ENCODE data around the gene ARHGAP8.

The ARHGAP8 gene

GRCh38 chr22:44906999-44907644 lies 154.7 kb downstream of the ARHGAP8 start:
- DNase-seq (ENCODE audit: low read depth, low spot score), result no peak

- DNase-seq (ENCODE audit: low read depth, low spot score), result no peak
Observed at GRCh38 chr22:44907765-44908737, 155.7 kb downstream of the ARHGAP8 start.

DNA sequence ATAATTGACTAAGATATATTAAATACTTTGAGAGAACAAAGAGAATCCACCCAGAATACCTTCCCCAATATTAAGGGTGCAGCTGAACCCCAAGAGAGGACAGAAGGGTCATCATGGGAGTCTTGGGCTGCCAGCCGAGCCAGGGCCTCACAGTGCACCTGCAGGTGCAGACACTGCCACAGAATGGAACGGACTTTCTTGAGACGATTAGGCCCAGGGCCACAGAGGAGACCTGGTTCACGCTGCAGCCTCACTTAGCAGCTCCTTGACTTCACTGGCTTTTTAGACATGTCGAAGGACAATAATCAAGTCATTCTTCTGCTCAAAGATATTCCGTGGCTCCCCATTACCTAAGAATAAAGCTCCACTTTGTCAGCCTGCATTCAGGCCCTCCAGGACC lies 156.9 kb downstream of the ARHGAP8 start:
- no peak for DNase-seq (ENCODE audit: low read depth, low spot score)
